HEK293 (cell line): ENCODE data around the gene GCLM.

Experiments
- BCL6B ChIP-seq: fragments of 450-650 bp; formaldehyde crosslinking; IDR thresholded peaks from 2 replicates; pipeline ENCODE4 v1.5.1; 2017; ENCODE audit warnings: missing biosample characterization, missing genetic modification characterization
- ELK4 ChIP-seq: IDR thresholded peaks from 2 replicates; pipeline ENCODE4 v1.6.1; 2011; ENCODE audit warnings: mild to moderate bottlenecking, low read depth, low read length, borderline replicate concordance
- GFI1B ChIP-seq: fragments of 450-650 bp; formaldehyde crosslinking; IDR thresholded peaks from 2 replicates; pipeline ENCODE4 v1.5.1; 2016; ENCODE audit warnings: missing biosample characterization, missing genetic modification characterization
- KLF1 ChIP-seq: fragments of 450-650 bp; formaldehyde crosslinking; IDR thresholded peaks from 2 replicates; pipeline ENCODE4 v1.5.1; 2016; ENCODE audit warnings: missing biosample characterization, missing genetic modification characterization
- KLF7 ChIP-seq: fragments of 450-650 bp; formaldehyde crosslinking; IDR thresholded peaks from 2 replicates; pipeline ENCODE4 v1.5.1; 2016; ENCODE audit warnings: missing biosample characterization, missing genetic modification characterization, borderline replicate concordance
- KLF9 ChIP-seq: fragments of 450-650 bp; formaldehyde crosslinking; IDR thresholded peaks from 2 replicates; pipeline ENCODE4 v1.5.1; 2016; ENCODE audit warnings: missing biosample characterization, missing genetic modification characterization, low read depth
- MZF1 ChIP-seq: fragments of 450-650 bp; formaldehyde crosslinking; IDR thresholded peaks from 2 replicates; pipeline ENCODE4 v1.5.1; 2017; ENCODE audit warnings: missing biosample characterization, missing genetic modification characterization, borderline replicate concordance
- OSR2 ChIP-seq: fragments of 450-650 bp; formaldehyde crosslinking; IDR thresholded peaks from 2 replicates; pipeline ENCODE4 v1.5.1; 2016; ENCODE audit warnings: missing biosample characterization, missing genetic modification characterization
- PATZ1 ChIP-seq: fragments of 450-650 bp; formaldehyde crosslinking; IDR thresholded peaks from 2 replicates; pipeline ENCODE4 v1.5.1; 2016; ENCODE audit warnings: missing biosample characterization, missing genetic modification characterization
- PRDM1 ChIP-seq: fragments of 450-650 bp; formaldehyde crosslinking; IDR thresholded peaks from 2 replicates; pipeline ENCODE4; 2016; ENCODE audit warnings: missing biosample characterization, missing genetic modification characterization
- TCF7L2 ChIP-seq: IDR thresholded peaks from 2 replicates; pipeline ENCODE4 v1.6.1; 2011; ENCODE audit warnings: low read depth, mild to moderate bottlenecking, inconsistent platforms, low read length, moderate library complexity, borderline replicate concordance
- WT1 ChIP-seq: fragments of 450-650 bp; formaldehyde crosslinking; IDR thresholded peaks from 2 replicates; pipeline ENCODE4 v1.5.1; 2016; ENCODE audit warnings: missing biosample characterization, missing genetic modification characterization
- ZBTB21 ChIP-seq: fragments of 450-650 bp; formaldehyde crosslinking; IDR thresholded peaks from 2 replicates; pipeline ENCODE4 v1.5.1; 2017; ENCODE audit warnings: missing biosample characterization, missing genetic modification characterization
- ZBTB49 ChIP-seq: fragments of 450-650 bp; formaldehyde crosslinking; IDR thresholded peaks from 2 replicates; pipeline ENCODE4 v1.5.1; 2016; ENCODE audit warnings: missing biosample characterization, missing genetic modification characterization, low read depth
- ZBTB7A ChIP-seq: fragments of 450-650 bp; formaldehyde crosslinking; IDR thresholded peaks from 2 replicates; pipeline ENCODE4 v1.5.1; 2016; ENCODE audit warnings: low read depth, missing biosample characterization, missing genetic modification characterization
- ZFP3 ChIP-seq: fragments of 450-650 bp; formaldehyde crosslinking; IDR thresholded peaks from 2 replicates; pipeline ENCODE4 v1.5.1; 2016; ENCODE audit warnings: low read depth, missing biosample characterization, missing genetic modification characterization
- ZFP37 ChIP-seq: fragments of 450-650 bp; formaldehyde crosslinking; IDR thresholded peaks from 2 replicates; pipeline ENCODE4 v1.5.1; 2016; ENCODE audit warnings: missing biosample characterization, missing genetic modification characterization
- ZFP41 ChIP-seq: fragments of 450-650 bp; formaldehyde crosslinking; IDR thresholded peaks from 2 replicates; pipeline ENCODE4 v1.5.1; 2016; ENCODE audit warnings: missing biosample characterization, missing genetic modification characterization, borderline replicate concordance
- ZFP69B ChIP-seq: fragments of 450-650 bp; formaldehyde crosslinking; IDR thresholded peaks from 2 replicates; pipeline ENCODE4 v1.5.1; 2016; ENCODE audit warnings: missing biosample characterization, missing genetic modification characterization
- ZNF114 ChIP-seq: fragments of 450-650 bp; formaldehyde crosslinking; IDR thresholded peaks from 2 replicates; pipeline ENCODE4 v1.5.0; 2017; ENCODE audit warnings: missing biosample characterization, missing genetic modification characterization
- ZNF121 ChIP-seq: fragments of 450-650 bp; formaldehyde crosslinking; IDR thresholded peaks from 2 replicates; pipeline ENCODE4 v1.5.1; 2016; ENCODE audit warnings: missing biosample characterization, missing genetic modification characterization
- ZNF146 ChIP-seq: fragments of 450-650 bp; formaldehyde crosslinking; IDR thresholded peaks from 2 replicates; pipeline ENCODE4 v1.5.1; 2016; ENCODE audit warnings: missing biosample characterization, missing genetic modification characterization
- ZNF202 ChIP-seq: fragments of 450-650 bp; formaldehyde crosslinking; IDR thresholded peaks from 2 replicates; pipeline ENCODE4 v1.5.1; 2016; ENCODE audit warnings: missing biosample characterization, missing genetic modification characterization, borderline replicate concordance
- ZNF239 ChIP-seq: fragments of 450-650 bp; formaldehyde crosslinking; IDR thresholded peaks from 2 replicates; pipeline ENCODE4 v1.5.1; 2016; ENCODE audit warnings: missing biosample characterization, missing genetic modification characterization
- ZNF354C ChIP-seq: fragments of 450-650 bp; formaldehyde crosslinking; IDR thresholded peaks from 2 replicates; pipeline ENCODE4 v1.5.1; 2016; ENCODE audit warnings: missing biosample characterization, missing genetic modification characterization, low read depth, borderline replicate concordance
- ZNF391 ChIP-seq: fragments of 450-650 bp; formaldehyde crosslinking; IDR thresholded peaks from 2 replicates; pipeline ENCODE4 v1.5.1; 2016; ENCODE audit warnings: low read depth, missing biosample characterization, missing genetic modification characterization, borderline replicate concordance
- ZNF404 ChIP-seq: fragments of 450-650 bp; formaldehyde crosslinking; IDR thresholded peaks from 2 replicates; pipeline ENCODE4 v1.5.1; 2017; ENCODE audit warnings: missing biosample characterization, missing genetic modification characterization
- ZNF426 ChIP-seq: fragments of 450-650 bp; formaldehyde crosslinking; IDR thresholded peaks from 2 replicates; pipeline ENCODE4 v1.5.1; 2017; ENCODE audit warnings: missing biosample characterization, missing genetic modification characterization, mild to moderate bottlenecking, inconsistent platforms, moderate library complexity
- ZNF473 ChIP-seq: fragments of 450-650 bp; formaldehyde crosslinking; IDR thresholded peaks from 2 replicates; pipeline ENCODE4 v1.5.1; 2017; ENCODE audit warnings: missing biosample characterization, missing genetic modification characterization
- ZNF549 ChIP-seq: fragments of 450-650 bp; IDR thresholded peaks from 2 replicates; pipeline ENCODE4 v1.5.1; 2018; ENCODE audit warnings: missing biosample characterization, missing genetic modification characterization, mild to moderate bottlenecking, inconsistent platforms, moderate library complexity
- ZNF596 ChIP-seq: fragments of 450-650 bp; IDR thresholded peaks from 2 replicates; pipeline ENCODE4 v1.5.0; 2018; ENCODE audit warnings: missing biosample characterization, mild to moderate bottlenecking, missing genetic modification characterization, moderate library complexity
- ZNF658 ChIP-seq: fragments of 450-650 bp; formaldehyde crosslinking; IDR thresholded peaks from 2 replicates; pipeline ENCODE4; 2016; ENCODE audit warnings: missing biosample characterization, missing genetic modification characterization
- ZNF660 ChIP-seq: fragments of 450-650 bp; IDR thresholded peaks from 2 replicates; pipeline ENCODE4 v1.5.1; 2018; ENCODE audit warnings: missing biosample characterization, mild to moderate bottlenecking, missing genetic modification characterization
- ZNF707 ChIP-seq: fragments of 450-650 bp; formaldehyde crosslinking; IDR thresholded peaks from 2 replicates; pipeline ENCODE4 v1.5.1; 2016; ENCODE audit warnings: missing biosample characterization, missing genetic modification characterization
- ZNF76 ChIP-seq: fragments of 450-650 bp; formaldehyde crosslinking; IDR thresholded peaks from 2 replicates; pipeline ENCODE4; 2016; ENCODE audit warnings: low read depth, missing biosample characterization, missing genetic modification characterization, borderline replicate concordance

Gene GCLM

GRCh38 chr1:93846206-93846991, 62.8 kb downstream of the GCLM start (continued):
- TF ChIP-seq PATZ1 (tag by site-specific recombination) (peak; percentile 93), ELK4 (no peak), KLF9 (tag by site-specific recombination) (peak; percentile 62), ZNF658 (tag by site-specific recombination) (no peak), ZNF426 (no peak), TCF7L2 (no peak), ZFP3 (tag by site-specific recombination) (no peak), ZNF549 (tag by site-specific recombination) (no peak), ZNF121 (tag by site-specific recombination) (no peak), ZBTB7A (0 out of 2 replicates have a peak, but pooled peaks have one; percentile 13), ZBTB49 (tag by site-specific recombination) (no peak), ZFP69B (no peak), OSR2 (tag by site-specific recombination) (no peak), ZNF354C (tag by site-specific recombination) (no peak), ZNF707 (no peak), ZNF76 (tag by site-specific recombination) (0 out of 2 replicates have a peak, but pooled peaks have one; percentile 48), ZFP37 (0 out of 2 replicates have a peak, but pooled peaks have one; percentile 17), BCL6B (no peak), ZNF473 (no peak), ZNF146 (tag by site-specific recombination) (no peak), ZFP41 (tag by site-specific recombination) (no peak), ZNF391 (no peak), PRDM1 (tag by site-specific recombination) (no peak), ZNF404 (no peak), ZNF202 (tag by site-specific recombination) (no peak), ZNF660 (tag by site-specific recombination) (peak; percentile 54; the same call in 1 of the 2 replicates), GFI1B (tag by site-specific recombination) (no peak), MZF1 (tag by site-specific recombination) (no peak), KLF7 (tag by site-specific recombination) (peak; percentile 57; the same call in 1 of the 2 replicates), ZBTB21 (tag by site-specific recombination) (no peak), ZNF239 (tag by site-specific recombination) (no peak), ZNF596 (tag by site-specific recombination) (no peak), ZNF114 (tag by site-specific recombination) (no peak), WT1 (tag by site-specific recombination) (no peak; the same call in 1 of the 2 replicates), KLF1 (tag by site-specific recombination) (peak; percentile 78)
